K562 (cell line): ENCODE data around the gene DIRAS1. TPM values are rescaled to one million over a fixed set of nuclear protein-coding genes. Genes with fewer than 3 reads are reported as not detected.

Source experiments
- ATAC-seq: fragments of 200-7000 bp; cut with Tn5 transposase; 3 replicates; pipeline ENCODE4 v1.9.1; 2020; ENCODE audit warnings: moderate library complexity
- BruUV-seq: library from RNA; stranded (reverse); fragments of 400-500 nt; replicated peaks from 2 replicates; lab custom pipeline; 2021; lab: Mats Ljungman, UMichigan
- CTCF ChIA-PET: fragments of 300-600 bp; formaldehyde crosslinking; extraction: SDS; loops from one replicate; lab custom pipeline; 2021; ENCODE audit warnings: low intra/inter-chr PET ratio; lab: Yijun Ruan, JAX
- POLR2A ChIA-PET: fragments of 300-600, 350-650 bp; sonication (Branson Sonifier 250); formaldehyde crosslinking; extraction: SDS; loops from one replicate; lab custom pipeline; 2021; ENCODE audit warnings: antibody characterized with exemption, inconsistent platforms; lab: Yijun Ruan, JAX
- DNase-seq, 4 experiments: peaks; one replicate each; pipeline versions ENCODE4 v3.0.0 to v3.0.0-alpha.2; 2011 to 2018; ENCODE audit warnings: low spot score in 3 of 4, mixed read lengths in 3 of 4; ENCODE audit errors: extremely low read depth in 1 of 4
- FAIRE-seq: peaks from 2 replicates; lab custom pipeline; 2011; peaks lifted over from hg19 to GRCh38; lab: Jason Lieb, UNC
- H2AFZ ChIP-seq: 2 replicates; pipeline ENCODE4 v1.6.0; 2011; ENCODE audit warnings: low read depth, low read length, control low read depth, inconsistent platforms
- H3K27ac ChIP-seq: fragments of 200-600 bp; 3 replicates; pipeline ENCODE4 v1.8.0; 2011; ENCODE audit warnings: low read depth, mild to moderate bottlenecking, control low read depth, inconsistent platforms, low read length, moderate library complexity, mixed read lengths; ENCODE audit errors: extremely low read depth
- H3K27me3 ChIP-seq, 2 experiments: fragments of 300-600 bp in 1 of 2; 2 replicates in 1 of 2; 3 replicates in 1 of 2; pipeline versions ENCODE4 v1.6.0 to v1.8.0; 2011; ENCODE audit warnings: inconsistent platforms in 2 of 2, low read length in 2 of 2, mild to moderate bottlenecking in 1 of 2, mixed read lengths in 1 of 2, moderate library complexity in 1 of 2; ENCODE audit not compliant: control insufficient read depth in 2 of 2, insufficient read depth in 2 of 2
- H3K36me3 ChIP-seq: fragments of 300-600 bp; 3 replicates; pipeline ENCODE4 v1.8.0; 2011; ENCODE audit warnings: mild to moderate bottlenecking, low read length, inconsistent platforms; ENCODE audit not compliant: control insufficient read depth, insufficient read depth
- H3K4me1 ChIP-seq, 2 experiments: fragments of 200-600 bp in 1 of 2; replicated peaks in 1 of 2; 2 replicates in 1 of 2; 3 replicates in 1 of 2; pipeline versions ENCODE4 v1.5.1 to v1.8.0; 2011; ENCODE audit warnings: inconsistent platforms in 2 of 2, low read length in 2 of 2, mild to moderate bottlenecking in 1 of 2, mixed read lengths in 1 of 2, moderate library complexity in 1 of 2; ENCODE audit not compliant: control insufficient read depth in 2 of 2, insufficient read depth in 2 of 2
- H3K4me2 ChIP-seq: 2 replicates; pipeline ENCODE4 v1.6.1; 2011; ENCODE audit warnings: low read length, control low read depth, inconsistent platforms, mixed read lengths; ENCODE audit not compliant: insufficient read depth
- H3K4me3 ChIP-seq: fragments of 200-600 bp; sonication (generic), shearing (Covaris generic); 2 replicates; pipeline ENCODE4 v1.5.1; 2016; ENCODE audit warnings: control low read depth, inconsistent platforms
- H3K79me2 ChIP-seq: fragments of 200-600 bp; 3 replicates; pipeline ENCODE4 v1.8.0; 2011; ENCODE audit warnings: low read length, inconsistent platforms; ENCODE audit not compliant: control insufficient read depth, insufficient read depth
- H3K9ac ChIP-seq, 2 experiments: 2 replicates each; pipeline versions ENCODE4 v1.6.0 to v1.6.1; 2011; ENCODE audit warnings: low read depth in 2 of 2, low read length in 2 of 2, control low read depth in 1 of 2, inconsistent platforms in 1 of 2, mild to moderate bottlenecking in 1 of 2, mixed read lengths in 1 of 2; ENCODE audit not compliant: insufficient read depth in 1 of 2
- H3K9me1 ChIP-seq: one replicate; pipeline ENCODE4 v1.6.0; 2011; ENCODE audit warnings: inconsistent platforms, mild to moderate bottlenecking, low read length, moderate library complexity; ENCODE audit not compliant: control insufficient read depth, insufficient read depth
- H3K9me3 ChIP-seq: replicated peaks from 2 replicates; pipeline ENCODE4 v1.5.1; 2011; ENCODE audit warnings: low read depth, low read length, inconsistent platforms; ENCODE audit not compliant: control insufficient read depth, insufficient read depth
- H4K20me1 ChIP-seq: replicated peaks from 2 replicates; pipeline ENCODE4 v1.6.1; 2011; ENCODE audit warnings: low read length, inconsistent platforms, mixed read lengths; ENCODE audit not compliant: control insufficient read depth, insufficient read depth
- CTBP1 ChIP-seq: fragments of 450-650 bp; IDR thresholded peaks from 2 replicates; pipeline ENCODE4 v1.6.1; 2016; ENCODE audit warnings: borderline replicate concordance
- EWSR1 ChIP-seq: fragments of 450-650 bp; IDR thresholded peaks from 2 replicates; pipeline ENCODE4 v1.6.1; 2018; ENCODE audit warnings: borderline replicate concordance, mild to moderate bottlenecking, low read depth, moderate library complexity; ENCODE audit not compliant: partially characterized antibody
- FOS ChIP-seq: IDR thresholded peaks from 3 replicates; pipeline ENCODE4 v1.6.1; 2011; ENCODE audit not compliant: insufficient read length; ENCODE audit errors: extremely low read depth
- HMGN3 ChIP-seq: IDR thresholded peaks from 2 replicates; pipeline ENCODE4 v1.6.1; 2011; ENCODE audit warnings: borderline replicate concordance, low read depth, mild to moderate bottlenecking, mixed read lengths, low read length; ENCODE audit not compliant: insufficient read length; ENCODE audit errors: extremely low read depth
- NCOA2 ChIP-seq, 2 experiments: fragments of 450-650 bp; IDR thresholded peaks; 2 replicates each; pipeline ENCODE4 v1.6.1; 2018; ENCODE audit warnings: mild to moderate bottlenecking in 2 of 2, moderate library complexity in 1 of 2; ENCODE audit not compliant: partially characterized antibody in 2 of 2
- NCOA4 ChIP-seq: fragments of 450-650 bp; IDR thresholded peaks from 2 replicates; pipeline ENCODE4 v1.6.1; 2018; ENCODE audit warnings: mild to moderate bottlenecking; ENCODE audit not compliant: partially characterized antibody
- PML ChIP-seq: IDR thresholded peaks from 2 replicates; pipeline ENCODE4 v1.6.1; 2012; ENCODE audit warnings: low read length, inconsistent platforms
- THRAP3 ChIP-seq: fragments of 450-650 bp; IDR thresholded peaks from 2 replicates; pipeline ENCODE4 v1.6.1; 2016; ENCODE audit warnings: mild to moderate bottlenecking, inconsistent platforms, borderline replicate concordance
- TSHZ1 ChIP-seq: fragments of 250-450 bp; sonication (Bioruptor Pico); IDR thresholded peaks from 2 replicates; pipeline ENCODE4 v1.4.0; 2020; ENCODE audit warnings: mild to moderate bottlenecking, moderate library complexity
- ZMIZ1 ChIP-seq, 2 experiments: fragments of 150-350 bp in 1 of 2; IDR thresholded peaks; 2 replicates each; pipeline ENCODE4 v1.6.1; 2012 to 2016; ENCODE audit warnings: low read depth in 2 of 2, low read length in 2 of 2, mild to moderate bottlenecking in 1 of 2, moderate library complexity in 1 of 2
- ZNF79 ChIP-seq: fragments of 250-450 bp; sonication (Bioruptor Pico); IDR thresholded peaks from 2 replicates; pipeline ENCODE4 v1.4.0; 2020; ENCODE audit warnings: low read depth, mild to moderate bottlenecking, moderate library complexity
- WGBS: fragments of 100-300 bp; shearing (Covaris generic); methylation state at CpG from one replicate; pipeline ENCODE4 v1.1.6; 2016; ENCODE audit warnings: low coverage, mixed read lengths; ENCODE audit not compliant: insufficient coverage; ENCODE audit errors: missing lambda C conversion rate; 5-methylcytosine and 5-hydroxymethylcytosine counted together
- in situ Hi-C: fragments of 300-500 bp; cut with MboI; formaldehyde crosslinking; loops from 4 replicates; pipeline ENCODE4 v1.15.0; 2018; ENCODE audit warnings: inconsistent platforms, mixed read lengths
- intact Hi-C: fragments of 100-400 bp; cut with micrococcal nuclease; formaldehyde crosslinking; loops from 2 replicates; pipeline ENCODE4 v1.14.2; 2022
- polyA plus RNA-seq, 8 experiments: library from polyadenylated mRNA; depleted of rRNA in 4 of 8; stranded (reverse) in 5 of 8; unstranded in 3 of 8; fragments of >200 nt; fragmentation: Nextera tagmentation in 2 of 8; fragmentation: Illumina TruSeq in 1 of 8; extraction: Ambion mirVana in 2 of 8; extraction: Trizol in 1 of 8; gene quantifications; 2 replicates each; pipeline versions ENCODE4 v1.2.1 to v1.2.3, GENCODE V29; 2011 to 2014; ENCODE audit warnings: inconsistent platforms in 1 of 8, missing spikeins in 1 of 8
- total RNA-seq, 7 experiments: library from RNA; depleted of rRNA in 6 of 7; stranded (reverse); fragments of >200 nt in 6 of 7; fragmentation: Illumina TruSeq in 2 of 7; extraction: Trizol in 2 of 7; gene quantifications; 2 replicates each; pipeline versions ENCODE4 v1.2.1 to v1.2.3, GENCODE V29; 2011 to 2021; ENCODE audit warnings: low replicate concordance in 1 of 7

Gene DIRAS1
- total and polyA plus RNA-seq, 9 of the 15 experiments (the other 6 are each of a cell fraction or from before 2014, with no cell fraction given), result 0.11 to 12.0 (median 2.9) TPM

GRCh38 chr19:2756921-2757881 lies 36.0 kb upstream of the DIRAS1 start:
- no peak for FAIRE-seq
- ChIA-PET CTCF (interaction anchor here (0.6 kb wide), 1 partner anchor 511 kb away, joined by 6 read pairs; no protein-coding TSS in a partner anchor), POLR2A (interaction anchor here (1.1 kb wide), 1 partner anchor 18 kb away, joined by 3 read pairs; no protein-coding TSS in a partner anchor)
- H3K9ac ChIP-seq, result no peak overlapping the region; a peak in 1 of 4 replicates
- in situ Hi-C loops (no loop called here), intact Hi-C loops (no loop called here)
- H4K20me1 ChIP-seq, result no peaks in the 10 kb centered on the region
- H3K9me1 ChIP-seq, result no peaks in the 10 kb centered on the region
- no peak overlapping the region for H3K4me3 ChIP-seq
- H3K27me3 ChIP-seq, result no peaks in the 10 kb centered on the region
- no peak for ATAC-seq
- peaks cover 84% of the 10 kb centered on the region; the same call in 2 of the 3 replicates for H3K36me3 ChIP-seq
- H3K4me2 ChIP-seq, result no peak overlapping the region
- no TSS peak for BruUV-seq
- DNase-seq, result no peak
- 97% methylated on average over 33 of the region's 48 CpGs for WGBS
- no peak overlapping the region for H2AFZ ChIP-seq
- H3K79me2 ChIP-seq, result no peaks in the 10 kb centered on the region
- peaks cover 0 to 12% of the 10 kb centered on the region in 2 experiments; a peak in 1 of 5 replicates for H3K4me1 ChIP-seq
- no peak overlapping the region for H3K27ac ChIP-seq
- no peaks in the 10 kb centered on the region for H3K9me3 ChIP-seq
- TF ChIP-seq THRAP3 (no peak), EWSR1 (no peak), NCOA2 (IDR thresholded peaks at IDR 0.05; ENCODE audit: partially characterized antibody in 2 of 2) (no peak), CTBP1 (no peak), FOS (no peak), TSHZ1 (no peak), HMGN3 (no peak), ZNF79 (CRISPR knock-in tag) (no peak), ZMIZ1 (IDR thresholded peaks at IDR 0.05; ENCODE audit: low read depth in 2 of 2, low read length in 2 of 2) (no peak), PML (no peak), NCOA4 (no peak)
